Measurements from ENCODE around the gene NMNAT2. TPM values are rescaled to one million over a fixed set of nuclear protein-coding genes. Genes with fewer than 3 reads are reported as not detected.

The NMNAT2 gene
- total RNA-seq, 2 donors from 2014 or later, result 1.7 to 5.1 TPM

DNA sequence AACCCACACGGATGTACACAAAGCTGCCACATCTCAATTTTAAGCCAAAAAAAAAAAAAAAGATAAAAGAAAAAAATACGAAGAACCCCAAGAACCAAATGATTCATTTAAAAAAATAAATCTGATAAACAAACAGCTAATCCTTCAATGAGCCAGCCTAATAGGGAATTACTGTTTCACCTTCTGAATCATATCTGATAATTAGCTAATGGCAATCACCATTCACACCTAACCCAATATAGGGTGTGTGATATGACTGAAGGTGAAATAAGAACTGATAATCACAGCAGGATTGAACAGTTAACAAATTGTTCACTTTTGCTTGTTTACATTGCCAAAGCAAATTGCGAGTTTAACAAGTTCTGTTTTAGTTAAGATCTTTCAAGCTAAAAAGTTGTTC lies 170.7 kb downstream of the NMNAT2 start:
- Mint-ChIP-seq H3K4me3 (no peak overlapping the region), H3K27ac (no peak overlapping the region), H3K27me3 (ENCODE audit: insufficient read depth) (peaks cover 96% of the 10 kb centered on the region), H3K36me3 (ENCODE audit: low read depth) (peaks cover 1% of the 10 kb centered on the region), H3K9me3 (peaks cover 24% of the 10 kb centered on the region), H3K4me1 (no peaks in the 10 kb centered on the region)
- Histone ChIP-seq H3K27ac (ENCODE audit: low read depth, low read length) (no peak overlapping the region), H3K4me3 (ENCODE audit: low read length) (no peak overlapping the region), H3K9me3 (ENCODE audit: control insufficient read depth, low read length) (peaks cover 15% of the 10 kb centered on the region), H3K9ac (ENCODE audit: extremely low read depth, low read length, poor library complexity, severe bottlenecking) (no peak overlapping the region), H3K27me3 (ENCODE audit: control insufficient read depth, insufficient read depth, low read length, poor library complexity, severe bottlenecking) (peaks cover 100% of the 10 kb centered on the region), H3K4me1 (ENCODE audit: control insufficient read depth, insufficient read depth, low read length) (no peaks in the 10 kb centered on the region), H3K36me3 (ENCODE audit: control insufficient read depth, insufficient read depth, low read length) (no peaks in the 10 kb centered on the region)
- 67 to 82% methylated on average over 1 to 3 of the region's 3 CpGs for WGBS, 2 experiments (ENCODE audit: insufficient coverage in 1 of 2, insufficient read length in 1 of 2)
- no peak for DNase-seq
- no peak for TF ChIP-seq CTCF (conservative IDR thresholded peaks at IDR 0.05)

DNA sequence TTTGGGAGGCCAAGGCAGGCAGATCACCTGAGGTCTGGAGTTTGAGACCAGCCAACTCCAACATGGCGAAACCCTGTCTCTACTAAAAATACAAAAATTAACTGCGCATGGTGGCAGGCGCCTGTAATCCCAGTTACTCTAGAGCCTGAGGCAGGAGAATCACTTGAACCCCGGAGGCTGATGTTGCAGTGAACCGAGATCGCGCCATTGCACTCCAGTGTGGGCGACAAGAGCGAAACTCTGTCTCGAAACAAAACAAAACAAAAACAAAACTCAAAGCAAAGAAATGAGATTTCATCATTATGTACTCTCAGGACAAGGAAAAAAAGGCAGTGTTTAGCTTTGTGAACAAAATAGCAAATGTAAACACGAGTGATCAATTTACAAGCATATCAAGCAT lies 171.1 kb downstream of the NMNAT2 start:
- peaks cover 100% of the 10 kb centered on the region for H3K27me3 ChIP-seq (ENCODE audit: control insufficient read depth, insufficient read depth, low read length, poor library complexity, severe bottlenecking)

GRCh38 chr1:183246436-183246835 lies 171.7 kb downstream of the NMNAT2 start:
- H3K27ac ChIP-seq (ENCODE audit: low read depth, low read length), result no peak overlapping the region
- peaks cover 1% of the 10 kb centered on the region for H3K36me3 Mint-ChIP-seq (ENCODE audit: low read depth)

More for the DNA sequence above, 171.1 kb downstream of the NMNAT2 start:
- no peak overlapping the region for H3K27ac Mint-ChIP-seq
- H3K4me1 Mint-ChIP-seq, result no peaks in the 10 kb centered on the region
- H3K4me3 ChIP-seq (ENCODE audit: low read length), result no peak overlapping the region
- H3K4me1 ChIP-seq (ENCODE audit: control insufficient read depth, insufficient read depth, low read length), result no peaks in the 10 kb centered on the region
- H3K9ac ChIP-seq (ENCODE audit: extremely low read depth, low read length, poor library complexity, severe bottlenecking), result no peak overlapping the region
- H3K9me3 ChIP-seq (ENCODE audit: control insufficient read depth, low read length), result peaks cover 15% of the 10 kb centered on the region
- TF ChIP-seq CTCF (conservative IDR thresholded peaks at IDR 0.05), result no peak
- peaks cover 97% of the 10 kb centered on the region for H3K27me3 Mint-ChIP-seq (ENCODE audit: insufficient read depth)
- no peak overlapping the region for H3K4me3 Mint-ChIP-seq
- peaks cover 1% of the 10 kb centered on the region for H3K36me3 Mint-ChIP-seq (ENCODE audit: low read depth)
- DNase-seq, result no peak
- no peak overlapping the region for H3K27ac ChIP-seq (ENCODE audit: low read depth, low read length)
- WGBS, 2 experiments (ENCODE audit: insufficient coverage in 1 of 2, insufficient read length in 1 of 2), result 90 to 95% methylated on average over 8 to 11 of the region's 11 CpGs
- no peaks in the 10 kb centered on the region for H3K36me3 ChIP-seq (ENCODE audit: control insufficient read depth, insufficient read depth, low read length)
- H3K9me3 Mint-ChIP-seq, result peaks cover 24% of the 10 kb centered on the region

More at GRCh38 chr1:183246436-183246835, 171.7 kb downstream of the NMNAT2 start:
- H3K27ac Mint-ChIP-seq, result no peak overlapping the region
- peaks cover 18% of the 10 kb centered on the region for H3K9me3 Mint-ChIP-seq
- no peaks in the 10 kb centered on the region for H3K4me1 ChIP-seq (ENCODE audit: control insufficient read depth, insufficient read depth, low read length)
- H3K36me3 ChIP-seq (ENCODE audit: control insufficient read depth, insufficient read depth, low read length), result no peaks in the 10 kb centered on the region
- H3K4me1 Mint-ChIP-seq, result no peaks in the 10 kb centered on the region
- peaks cover 97% of the 10 kb centered on the region for H3K27me3 Mint-ChIP-seq (ENCODE audit: insufficient read depth)
- H3K9ac ChIP-seq (ENCODE audit: extremely low read depth, low read length, poor library complexity, severe bottlenecking), result no peak overlapping the region
- peaks cover 15% of the 10 kb centered on the region for H3K9me3 ChIP-seq (ENCODE audit: control insufficient read depth, low read length)
- no peak for DNase-seq
- H3K4me3 Mint-ChIP-seq, result no peak overlapping the region
- no peak overlapping the region for H3K4me3 ChIP-seq (ENCODE audit: low read length)
- H3K27me3 ChIP-seq (ENCODE audit: control insufficient read depth, insufficient read depth, low read length, poor library complexity, severe bottlenecking), result peaks cover 100% of the 10 kb centered on the region
- TF ChIP-seq CTCF (conservative IDR thresholded peaks at IDR 0.05), result no peak
